Measurements from ENCODE around the gene TBX10. TPM values are rescaled to one million over a fixed set of nuclear protein-coding genes. Genes with fewer than 3 reads are reported as not detected.
A peak's percentile ranks its signal among the peaks of the same experiment; 100 is the strongest.

The TBX10 gene
- total RNA-seq, 1 donor from 2014 or later = not detected

DNA sequence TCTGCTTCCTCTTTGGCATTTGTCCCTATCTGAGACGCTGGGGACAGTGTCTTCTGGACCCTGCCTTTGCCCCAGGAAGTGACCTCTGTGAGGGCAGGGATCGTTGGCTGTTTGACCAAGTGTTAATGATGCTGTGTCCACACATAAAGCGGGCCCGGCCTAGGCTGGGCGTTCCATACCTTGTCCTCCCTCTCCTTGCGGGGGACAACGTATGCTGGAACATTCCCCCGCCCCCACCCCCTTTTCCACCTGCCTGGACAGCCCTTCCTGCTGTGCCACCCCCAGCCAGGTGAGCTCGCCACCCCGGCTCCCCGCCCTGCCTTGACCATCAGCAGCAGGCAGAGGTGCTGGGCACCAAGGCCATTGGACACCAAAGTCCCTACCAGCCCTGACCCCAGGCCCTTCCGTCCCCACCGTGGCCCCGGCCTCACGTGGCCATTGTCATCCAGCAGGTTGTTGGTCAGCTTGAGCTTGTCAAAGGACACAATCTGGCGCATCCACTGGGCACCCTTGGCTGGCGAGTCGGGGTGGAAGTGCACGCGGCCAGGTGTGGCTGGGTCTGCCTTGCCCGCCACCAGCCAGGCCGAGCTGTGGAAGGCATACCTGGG, 5.7 kb downstream of the TBX10 start:
- Mint-ChIP-seq H3K4me3 (ENCODE audit: unreplicated experiment) (no peak overlapping the region), H3K27me3 (ENCODE audit: low read depth) (peaks cover 3% of the 10 kb centered on the region), H3K36me3 (ENCODE audit: low read depth) (no peaks in the 10 kb centered on the region), H3K27ac (ENCODE audit: unreplicated experiment) (no peak overlapping the region), H3K4me1 (ENCODE audit: low read depth) (peaks cover 5% of the 10 kb centered on the region), H3K9me3 (ENCODE audit: low read depth) (no peaks in the 10 kb centered on the region)
- DNase-seq (ENCODE audit: low spot score) = peak; percentile 92
- TF ChIP-seq, protein P1, sequence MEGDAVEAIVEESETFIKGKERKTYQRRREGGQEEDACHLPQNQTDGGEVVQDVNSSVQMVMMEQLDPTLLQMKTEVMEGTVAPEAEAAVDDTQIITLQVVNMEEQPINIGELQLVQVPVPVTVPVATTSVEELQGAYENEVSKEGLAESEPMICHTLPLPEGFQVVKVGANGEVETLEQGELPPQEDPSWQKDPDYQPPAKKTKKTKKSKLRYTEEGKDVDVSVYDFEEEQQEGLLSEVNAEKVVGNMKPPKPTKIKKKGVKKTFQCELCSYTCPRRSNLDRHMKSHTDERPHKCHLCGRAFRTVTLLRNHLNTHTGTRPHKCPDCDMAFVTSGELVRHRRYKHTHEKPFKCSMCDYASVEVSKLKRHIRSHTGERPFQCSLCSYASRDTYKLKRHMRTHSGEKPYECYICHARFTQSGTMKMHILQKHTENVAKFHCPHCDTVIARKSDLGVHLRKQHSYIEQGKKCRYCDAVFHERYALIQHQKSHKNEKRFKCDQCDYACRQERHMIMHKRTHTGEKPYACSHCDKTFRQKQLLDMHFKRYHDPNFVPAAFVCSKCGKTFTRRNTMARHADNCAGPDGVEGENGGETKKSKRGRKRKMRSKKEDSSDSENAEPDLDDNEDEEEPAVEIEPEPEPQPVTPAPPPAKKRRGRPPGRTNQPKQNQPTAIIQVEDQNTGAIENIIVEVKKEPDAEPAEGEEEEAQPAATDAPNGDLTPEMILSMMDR (IDR thresholded peaks at IDR 0.05) = no peak

DNA sequence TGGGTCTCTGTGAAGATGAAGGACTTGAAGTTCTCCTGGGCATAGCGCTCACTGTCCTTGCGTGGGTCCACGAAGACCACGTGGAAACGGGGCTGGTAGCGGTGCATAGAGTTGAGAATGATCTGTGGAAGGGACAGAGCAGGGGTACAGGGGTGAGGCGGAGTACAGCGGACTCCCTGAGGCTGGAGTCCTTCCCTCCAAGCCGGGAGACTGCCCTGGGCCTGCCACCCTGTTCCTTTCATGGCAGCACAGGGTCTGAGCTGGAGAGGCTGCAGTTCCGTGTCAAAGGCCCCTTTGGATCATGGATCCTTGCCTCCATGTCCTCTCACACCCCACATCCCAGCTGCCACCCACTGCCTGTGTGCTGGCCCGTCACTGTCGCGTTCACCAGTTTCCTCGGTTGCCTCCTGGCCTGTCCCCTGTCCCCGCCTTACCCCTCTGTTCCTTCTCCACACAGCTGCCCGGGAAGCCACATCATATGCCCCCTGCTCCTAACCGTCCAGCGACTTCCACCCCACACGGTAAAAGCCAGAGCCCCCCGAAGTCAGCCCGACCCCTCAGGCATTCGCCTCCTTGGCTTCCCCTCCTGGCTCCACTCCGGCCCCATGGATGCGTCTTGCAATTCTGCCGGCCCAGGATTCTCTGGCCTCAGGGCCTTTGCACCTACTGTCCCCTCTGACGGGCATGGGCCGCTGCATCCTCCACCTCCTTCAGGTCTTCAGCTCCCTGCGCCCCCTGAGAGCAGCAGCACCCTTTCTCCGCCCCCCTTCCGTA, 6.4 kb downstream of the TBX10 start:
- Mint-ChIP-seq H3K9me3 (ENCODE audit: low read depth) (no peaks in the 10 kb centered on the region), H3K4me1 (ENCODE audit: low read depth) (peaks cover 5% of the 10 kb centered on the region), H3K27ac (ENCODE audit: unreplicated experiment) (no peak overlapping the region), H3K36me3 (ENCODE audit: low read depth) (no peaks in the 10 kb centered on the region), H3K27me3 (ENCODE audit: low read depth) (no peaks in the 10 kb centered on the region), H3K4me3 (ENCODE audit: unreplicated experiment) (no peak overlapping the region)
- TF ChIP-seq, protein P1 (IDR thresholded peaks at IDR 0.05) = no peak
- peak; percentile 87 for DNase-seq (ENCODE audit: low spot score)

DNA sequence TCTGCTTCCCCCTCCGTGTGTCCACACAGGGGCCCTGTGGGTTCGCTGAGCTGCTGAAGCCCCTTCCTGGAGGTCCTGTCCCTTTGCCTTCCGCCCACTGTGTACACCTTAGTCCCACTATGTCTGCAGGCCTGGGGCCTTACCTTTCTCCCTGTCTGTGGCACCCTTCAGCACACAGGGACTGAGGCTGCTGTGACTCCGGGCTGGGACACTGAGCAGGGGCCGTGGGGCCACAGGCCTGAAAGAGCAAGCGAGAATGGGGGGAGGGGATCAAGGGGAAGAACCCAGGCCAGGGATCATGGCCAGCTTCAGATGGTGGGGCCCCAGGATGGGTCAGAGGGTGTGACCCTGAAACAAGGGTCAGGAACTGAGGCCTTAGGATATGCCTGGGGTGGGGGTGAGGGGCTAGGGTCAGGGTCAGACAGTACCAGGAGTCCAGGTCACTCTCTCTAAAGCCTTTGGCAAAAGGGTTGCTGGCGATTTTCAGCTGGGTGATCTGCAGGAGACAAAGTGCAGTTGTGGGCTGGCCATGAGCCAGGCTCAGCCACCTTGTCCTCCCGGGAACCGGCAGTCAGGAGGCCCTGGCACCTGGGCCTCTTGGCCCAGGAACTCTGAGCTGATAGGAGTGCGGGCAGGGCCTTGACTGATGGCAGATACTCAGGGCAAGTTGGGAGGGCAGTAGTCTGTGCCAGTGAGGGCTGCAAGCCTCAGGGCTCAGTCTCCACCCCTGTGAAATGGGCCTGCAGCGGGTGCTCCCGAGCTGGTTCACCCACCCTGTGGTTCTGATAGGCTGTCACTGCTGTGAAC, 7.2 kb downstream of the TBX10 start:
- DNase-seq (ENCODE audit: low spot score) = peak; percentile 70
- Mint-ChIP-seq H3K4me1 (ENCODE audit: low read depth) (peaks cover 5% of the 10 kb centered on the region), H3K27ac (ENCODE audit: unreplicated experiment) (no peak overlapping the region), H3K9me3 (ENCODE audit: low read depth) (no peaks in the 10 kb centered on the region), H3K27me3 (ENCODE audit: low read depth) (no peaks in the 10 kb centered on the region), H3K4me3 (ENCODE audit: unreplicated experiment) (peak overlapping the region; percentile 35), H3K36me3 (ENCODE audit: low read depth) (no peaks in the 10 kb centered on the region)
- TF ChIP-seq, protein P1 (IDR thresholded peaks at IDR 0.05) = no peak

DNA sequence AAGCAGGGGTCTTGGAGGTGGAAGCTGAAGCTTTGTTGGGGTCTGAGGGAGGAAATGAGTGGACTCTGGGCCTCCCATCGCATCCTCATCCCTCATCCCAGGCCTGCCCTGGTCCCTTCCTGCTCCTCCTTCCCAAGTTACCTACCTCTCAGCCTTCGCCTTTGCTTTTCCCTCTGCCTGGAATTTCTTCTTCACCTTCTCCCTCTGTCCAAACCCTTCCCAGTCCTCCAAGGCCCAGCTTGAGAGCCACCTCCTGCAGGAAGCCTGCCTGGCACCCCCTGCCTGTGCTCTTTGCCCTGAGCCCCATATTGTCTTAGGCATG, 7.7 kb downstream of the TBX10 start:
- H3K9me3 Mint-ChIP-seq (ENCODE audit: low read depth) = no peaks in the 10 kb centered on the region
- H3K4me1 Mint-ChIP-seq (ENCODE audit: low read depth) = peaks cover 5% of the 10 kb centered on the region
- peak overlapping the region; percentile 45 for H3K27ac Mint-ChIP-seq (ENCODE audit: unreplicated experiment)
- peak overlapping the region; percentile 35 for H3K4me3 Mint-ChIP-seq (ENCODE audit: unreplicated experiment)
- TF ChIP-seq, protein P1 (IDR thresholded peaks at IDR 0.05) = no peak
- H3K36me3 Mint-ChIP-seq (ENCODE audit: low read depth) = no peaks in the 10 kb centered on the region
- no peak for DNase-seq (ENCODE audit: low spot score)
- H3K27me3 Mint-ChIP-seq (ENCODE audit: low read depth) = no peaks in the 10 kb centered on the region

DNA sequence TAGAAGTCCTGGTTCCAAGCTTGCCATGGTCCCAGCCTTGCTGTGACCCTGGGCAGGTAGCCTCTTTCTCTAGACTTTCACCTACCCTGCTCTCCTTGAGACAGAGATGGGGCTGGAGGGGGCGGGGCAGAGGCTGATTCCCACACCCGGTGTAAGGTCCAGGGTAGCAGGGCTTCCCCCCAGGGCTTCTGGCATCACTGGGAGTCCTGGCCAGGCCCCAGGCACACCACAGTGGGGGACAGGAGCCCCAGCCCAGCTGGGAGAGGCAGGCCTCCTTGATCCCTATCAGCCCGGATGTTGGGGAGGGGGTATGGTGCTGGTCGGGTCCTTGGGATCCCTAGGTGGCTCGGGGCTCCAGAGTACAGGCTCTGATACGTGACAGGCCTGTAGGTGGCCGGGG, 8.2 kb downstream of the TBX10 start:
- Mint-ChIP-seq H3K27ac (ENCODE audit: unreplicated experiment) (no peak overlapping the region), H3K4me1 (ENCODE audit: low read depth) (peaks cover 5% of the 10 kb centered on the region), H3K27me3 (ENCODE audit: low read depth) (no peaks in the 10 kb centered on the region), H3K9me3 (ENCODE audit: low read depth) (no peaks in the 10 kb centered on the region), H3K4me3 (ENCODE audit: unreplicated experiment) (no peak overlapping the region), H3K36me3 (ENCODE audit: low read depth) (no peaks in the 10 kb centered on the region)
- DNase-seq (ENCODE audit: low spot score) = peak; percentile 83
- TF ChIP-seq, protein P1 (IDR thresholded peaks at IDR 0.05) = no peak
